Mesendoderm (in vitro differentiated cells): ENCODE results near the gene MRAP.
"Not testable (repeated sequence)": the region's sequence is repeated elsewhere in the genome, so short reads cannot be mapped to it uniquely, and the experiment has no call there.

Source experiments
- DNase-seq: peaks from one replicate; pipeline ENCODE4 v3.0.0; 2013
- H2AK5ac ChIP-seq: 2 replicates; pipeline ENCODE4 v1.6.1; 2013; ENCODE audit warnings: low read length, inconsistent platforms
- H2BK120ac ChIP-seq: 2 replicates; pipeline ENCODE4 v1.6.1; 2013; ENCODE audit warnings: low read depth, mild to moderate bottlenecking, low read length, moderate library complexity, mixed read lengths
- H2BK15ac ChIP-seq: replicated peaks from 2 replicates; pipeline ENCODE4 v1.6.1; 2013; ENCODE audit warnings: low read depth, mild to moderate bottlenecking, moderate library complexity
- H2BK5ac ChIP-seq: 2 replicates; pipeline ENCODE4 v1.6.1; 2013; ENCODE audit warnings: low read length, inconsistent platforms
- H3K18ac ChIP-seq: 2 replicates; pipeline ENCODE4 v1.6.1; 2013; ENCODE audit warnings: mild to moderate bottlenecking, low read length, mixed read lengths
- H3K23ac ChIP-seq: one replicate; pipeline ENCODE4 v1.6.1; 2013; ENCODE audit warnings: low read length
- H3K27ac ChIP-seq: 2 replicates; pipeline ENCODE4 v1.5.1; 2013; ENCODE audit warnings: low read depth, mild to moderate bottlenecking, inconsistent platforms, low read length, moderate library complexity
- H3K27me3 ChIP-seq: 2 replicates; pipeline ENCODE4 v1.6.1; 2013; ENCODE audit warnings: low read length, control low read depth, mild to moderate bottlenecking, inconsistent platforms; ENCODE audit not compliant: insufficient read depth, poor library complexity
- H3K36me3 ChIP-seq: 2 replicates; pipeline ENCODE4 v1.6.1; 2013; ENCODE audit warnings: low read length, inconsistent platforms; ENCODE audit not compliant: control insufficient read depth, insufficient read depth
- H3K4ac ChIP-seq: one replicate; pipeline ENCODE4 v1.6.1; 2013; ENCODE audit warnings: low read depth, mild to moderate bottlenecking, low read length, moderate library complexity
- H3K4me1 ChIP-seq: 2 replicates; pipeline ENCODE4 v1.6.1; 2013; ENCODE audit warnings: low read depth, low read length, inconsistent platforms; ENCODE audit not compliant: control insufficient read depth
- H3K4me2 ChIP-seq: 2 replicates; pipeline ENCODE4 v1.6.1; 2013; ENCODE audit warnings: low read length
- H3K4me3 ChIP-seq: 2 replicates; pipeline ENCODE4 v1.5.1; 2013; ENCODE audit warnings: mild to moderate bottlenecking, low read length
- H3K56ac ChIP-seq: one replicate; pipeline ENCODE4 v1.6.1; 2013; ENCODE audit warnings: low read length
- H3K79me1 ChIP-seq: 2 replicates; pipeline ENCODE4 v1.6.1; 2013; ENCODE audit warnings: low read length, inconsistent platforms
- H3K79me2 ChIP-seq: 2 replicates; pipeline ENCODE4 v1.6.1; 2013; ENCODE audit warnings: mild to moderate bottlenecking, low read length; ENCODE audit not compliant: control insufficient read depth, insufficient read depth
- H3K9ac ChIP-seq: 2 replicates; pipeline ENCODE4 v1.6.1; 2013; ENCODE audit warnings: low read length, inconsistent platforms
- H4K5ac ChIP-seq: one replicate; pipeline ENCODE4 v1.6.1; 2013; ENCODE audit warnings: low read length
- H4K8ac ChIP-seq: one replicate; pipeline ENCODE4 v1.6.1; 2013; ENCODE audit warnings: low read depth, mild to moderate bottlenecking, control low read depth, low read length, moderate library complexity
- WGBS: extraction: QIAGEN DNeasy Blood & Tissue Kit; methylation state at CpG from one replicate; pipeline ENCODE4 v1.1.7; 2013; ENCODE audit warnings: low lambda C conversion rate, missing lambda C conversion rate; ENCODE audit not compliant: insufficient coverage; ENCODE audit errors: extremely low coverage; 5-methylcytosine and 5-hydroxymethylcytosine counted together

The MRAP gene

DNA sequence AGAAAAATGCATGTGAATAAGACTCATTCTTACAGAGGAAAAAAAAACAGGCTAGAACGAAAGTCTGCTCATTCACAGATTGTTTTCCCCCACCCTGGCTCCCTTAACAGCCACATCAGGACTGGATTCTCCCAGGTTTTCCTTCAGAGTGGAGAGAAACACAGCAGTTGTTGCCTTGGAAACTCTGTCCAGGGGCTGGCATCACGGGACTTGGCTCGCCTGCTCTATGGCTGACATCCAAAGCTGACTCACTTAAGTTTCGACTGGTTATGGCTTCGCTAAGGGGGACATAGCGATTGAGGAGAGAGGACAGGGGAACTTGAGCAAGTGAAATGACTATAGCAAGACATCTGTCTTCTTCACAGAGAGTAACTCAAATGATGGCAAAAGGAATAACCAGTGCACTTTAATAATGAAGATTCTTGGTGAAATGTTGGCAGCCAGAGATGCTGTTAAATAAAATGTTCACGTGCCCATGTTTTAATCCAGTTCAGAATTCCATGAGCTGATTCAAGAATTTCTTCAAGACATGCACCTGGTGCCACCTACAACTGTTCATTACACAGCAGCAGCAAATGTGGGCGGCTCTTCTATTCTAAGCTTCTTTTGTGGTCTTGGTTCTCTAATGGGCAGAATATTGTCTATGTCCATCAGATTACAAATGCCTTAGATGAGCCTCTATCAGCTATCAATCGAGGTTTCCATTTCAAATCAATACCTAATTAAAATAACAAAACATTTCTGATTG is 41.6 kb upstream of the MRAP start:
- Histone ChIP-seq H4K5ac (no peak overlapping the region), H3K79me1 (no peaks in the 10 kb centered on the region), H3K18ac (no peak overlapping the region), H3K4me2 (no peak overlapping the region), H3K4me3 (no peak overlapping the region), H3K4ac (no peak overlapping the region), H3K9ac (no peak overlapping the region), H3K79me2 (no peaks in the 10 kb centered on the region), H2BK5ac (no peak overlapping the region), H3K27me3 (no peaks in the 10 kb centered on the region), H4K8ac (no peak overlapping the region), H3K36me3 (no peaks in the 10 kb centered on the region), H3K4me1 (no peaks in the 10 kb centered on the region), H3K56ac (no peak overlapping the region), H2AK5ac (no peak overlapping the region), H3K27ac (no peak overlapping the region), H2BK120ac (no peak overlapping the region), H2BK15ac (no peak overlapping the region), H3K23ac (no peak overlapping the region)
- WGBS: 100% methylated on average over 1 of the region's 9 CpGs
- DNase-seq: peak; percentile 21

DNA sequence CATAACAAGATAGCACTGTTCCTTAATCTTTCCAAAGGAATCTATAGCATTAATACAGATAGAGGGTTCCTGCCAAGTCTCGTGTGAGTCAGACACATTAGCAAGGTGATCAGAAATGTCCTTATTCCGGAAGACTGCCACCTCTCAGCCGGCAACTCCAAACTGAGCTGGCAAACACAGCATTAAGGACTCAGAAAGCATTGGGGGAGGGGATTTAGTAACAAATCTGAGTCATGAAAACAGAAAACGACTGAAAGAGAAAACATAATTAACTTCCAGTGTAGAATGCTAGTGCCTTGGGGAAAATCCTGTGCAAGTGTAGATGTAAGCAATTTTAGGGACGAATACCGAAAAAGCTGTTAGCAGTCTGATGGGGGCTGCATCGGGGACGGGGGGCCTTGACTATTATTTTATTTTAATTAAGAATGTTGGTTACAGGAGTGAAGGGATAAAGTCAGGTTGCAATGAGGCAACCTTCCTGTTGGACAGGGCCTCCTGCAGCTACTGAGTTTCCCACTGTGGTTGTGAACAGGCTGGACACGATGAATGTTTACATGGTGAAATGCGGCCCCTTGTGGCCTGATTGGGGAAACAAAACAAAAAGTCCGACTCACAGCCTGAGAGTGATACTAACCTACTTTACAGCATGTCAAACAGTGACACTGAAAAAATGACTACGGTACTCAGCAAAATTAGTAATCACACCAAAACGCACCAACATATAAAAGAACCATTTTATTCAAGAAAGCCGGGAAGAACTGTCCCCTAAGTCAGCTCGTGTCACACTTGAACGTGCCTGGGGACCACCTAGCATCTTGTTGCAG is 40.5 kb upstream of the MRAP start:
- Histone ChIP-seq H3K36me3 (no peaks in the 10 kb centered on the region), H3K56ac (no peak overlapping the region), H3K27ac (no peak overlapping the region), H3K4me2 (no peak overlapping the region), H3K18ac (no peak overlapping the region), H4K8ac (no peak overlapping the region), H2BK120ac (no peak overlapping the region), H3K27me3 (no peaks in the 10 kb centered on the region), H3K4me1 (no peaks in the 10 kb centered on the region), H3K4ac (no peak overlapping the region), H4K5ac (no peak overlapping the region), H2BK15ac (no peak overlapping the region), H3K79me1 (no peaks in the 10 kb centered on the region), H3K23ac (no peak overlapping the region), H3K9ac (no peak overlapping the region), H2BK5ac (no peak overlapping the region), H3K4me3 (no peak overlapping the region), H2AK5ac (no peak overlapping the region), H3K79me2 (no peaks in the 10 kb centered on the region)
- DNase-seq: peak; percentile 86
- no CpG with 5 or more reads among the region's 16 CpGs for WGBS

DNA sequence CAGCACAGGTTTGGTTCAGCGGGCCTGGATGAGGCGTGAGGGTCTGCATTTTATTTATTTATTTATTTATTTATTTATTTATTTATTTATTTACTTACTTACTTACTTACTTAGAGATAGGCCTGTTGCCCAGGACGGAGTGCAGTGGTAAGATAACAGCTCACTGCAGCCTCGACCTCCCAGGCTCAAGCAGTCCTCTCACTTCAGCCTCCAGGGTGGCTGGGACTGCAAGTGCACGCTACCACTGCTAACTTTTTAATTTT is 39.9 kb upstream of the MRAP start:
- H3K4ac ChIP-seq, DNase-seq, H2BK5ac ChIP-seq, H3K23ac ChIP-seq, H3K56ac ChIP-seq, H3K4me1 ChIP-seq, H3K4me2 ChIP-seq, H3K27me3 ChIP-seq, H3K79me1 ChIP-seq, H2AK5ac ChIP-seq, H3K27ac ChIP-seq, H3K18ac ChIP-seq, H4K5ac ChIP-seq, H3K9ac ChIP-seq, H4K8ac ChIP-seq, H3K36me3 ChIP-seq, H3K79me2 ChIP-seq, H3K4me3 ChIP-seq, H2BK120ac ChIP-seq, H2BK15ac ChIP-seq: not testable (repeated sequence)
- no CpG with 5 or more reads among the region's 5 CpGs for WGBS

DNA sequence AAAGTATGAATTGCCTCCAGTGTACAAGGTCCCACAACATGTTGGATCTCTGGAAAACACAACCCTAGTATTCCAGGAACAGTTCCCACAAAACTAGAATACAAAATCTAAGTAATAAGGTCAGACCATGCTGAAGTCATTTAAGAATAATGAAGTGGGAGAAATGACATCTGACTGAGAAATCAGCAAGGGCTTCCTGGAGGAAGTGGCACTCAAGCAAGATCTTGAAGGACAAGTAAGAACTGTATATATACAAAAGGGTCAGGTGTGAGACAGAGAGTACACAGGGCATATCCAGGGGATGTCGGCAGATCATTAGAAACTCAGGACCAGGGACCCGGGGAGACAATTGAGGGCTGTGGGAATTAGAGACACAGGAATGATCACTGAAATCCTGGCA is 38.5 kb upstream of the MRAP start:
- no peaks in the 10 kb centered on the region for H3K79me2 ChIP-seq

DNA sequence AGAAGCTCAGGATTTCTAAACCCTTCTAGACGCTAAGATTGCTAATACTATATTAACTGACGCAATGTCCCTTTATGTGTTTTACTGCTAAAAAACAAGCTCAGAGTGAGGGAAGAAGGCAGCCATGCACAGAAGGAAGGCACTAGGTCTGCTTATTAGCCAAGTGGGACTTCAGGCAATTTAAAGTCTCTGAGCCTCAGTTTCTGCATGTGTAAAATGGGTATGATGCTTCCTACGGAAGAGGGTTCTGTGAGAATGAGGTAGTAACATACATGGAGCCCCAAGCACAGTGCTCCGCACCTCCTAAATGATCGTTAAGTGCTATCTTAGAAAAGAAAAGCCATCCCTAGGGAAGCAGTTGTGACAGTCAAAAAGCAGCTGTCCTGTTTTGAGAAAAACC is 36.7 kb upstream of the MRAP start:
- Histone ChIP-seq H2BK15ac (no peak overlapping the region), H3K4me2 (no peak overlapping the region), H2AK5ac (no peak overlapping the region), H3K36me3 (no peaks in the 10 kb centered on the region), H4K5ac (no peak overlapping the region), H3K56ac (no peak overlapping the region), H3K18ac (no peak overlapping the region), H2BK5ac (no peak overlapping the region), H3K4me1 (no peaks in the 10 kb centered on the region), H3K4ac (no peak overlapping the region), H4K8ac (no peak overlapping the region), H3K9ac (no peak overlapping the region), H3K27me3 (no peaks in the 10 kb centered on the region), H3K27ac (no peak overlapping the region), H3K79me2 (no peaks in the 10 kb centered on the region), H3K4me3 (no peak overlapping the region), H3K79me1 (no peaks in the 10 kb centered on the region), H2BK120ac (no peak overlapping the region), H3K23ac (no peak overlapping the region)
- no peak for DNase-seq
- WGBS: no CpG with 5 or more reads among the region's 5 CpGs

More for the DNA sequence above, 38.5 kb upstream of the MRAP start:
- no peak overlapping the region for H2BK15ac ChIP-seq
- H3K4me3 ChIP-seq: no peak overlapping the region
- H4K5ac ChIP-seq: no peak overlapping the region
- H3K56ac ChIP-seq: no peak overlapping the region
- no peaks in the 10 kb centered on the region for H3K36me3 ChIP-seq
- H2AK5ac ChIP-seq: no peak overlapping the region
- no peak overlapping the region for H3K4me2 ChIP-seq
- no peaks in the 10 kb centered on the region for H3K27me3 ChIP-seq
- H3K23ac ChIP-seq: no peak overlapping the region
- no peak overlapping the region for H3K4ac ChIP-seq
- DNase-seq: no peak
- no peak overlapping the region for H3K27ac ChIP-seq
- no peaks in the 10 kb centered on the region for H3K79me1 ChIP-seq
- no peak overlapping the region for H2BK120ac ChIP-seq
- H3K4me1 ChIP-seq: no peaks in the 10 kb centered on the region
- H2BK5ac ChIP-seq: no peak overlapping the region
- H3K9ac ChIP-seq: no peak overlapping the region
- H3K18ac ChIP-seq: no peak overlapping the region
- H4K8ac ChIP-seq: no peak overlapping the region
- no CpG with 5 or more reads among the region's 2 CpGs for WGBS
